Osteocyte (in vitro differentiated cells): Measurements from ENCODE around the gene DNAI1. TPM values are rescaled to one million over a fixed set of nuclear protein-coding genes. Genes with fewer than 3 reads are reported as not detected.

Source experiments
- DNase-seq: peaks from one replicate; pipeline ENCODE4 v3.0.0; 2021; ENCODE audit warnings: mixed read lengths; ENCODE audit not compliant: unreplicated experiment; ENCODE audit errors: extremely low spot score
- H3K27ac Mint-ChIP-seq: one replicate; pipeline ENCODE4 v1.8.0; 2021; ENCODE audit warnings: mild to moderate bottlenecking, mixed read lengths; ENCODE audit not compliant: unreplicated experiment
- H3K27me3 Mint-ChIP-seq: one replicate; pipeline ENCODE4 v1.8.0; 2021; ENCODE audit warnings: mixed read lengths; ENCODE audit not compliant: unreplicated experiment
- H3K36me3 Mint-ChIP-seq: one replicate; pipeline ENCODE4 v1.8.0; 2021; ENCODE audit warnings: mixed read lengths; ENCODE audit not compliant: unreplicated experiment
- H3K4me1 Mint-ChIP-seq: one replicate; pipeline ENCODE4 v1.8.0; 2021; ENCODE audit warnings: mixed read lengths; ENCODE audit not compliant: unreplicated experiment
- H3K4me3 Mint-ChIP-seq: one replicate; pipeline ENCODE4 v1.8.0; 2021; ENCODE audit warnings: mild to moderate bottlenecking, moderate library complexity, mixed read lengths; ENCODE audit not compliant: unreplicated experiment
- H3K9me3 Mint-ChIP-seq: one replicate; pipeline ENCODE4 v1.8.0; 2021; ENCODE audit warnings: mixed read lengths; ENCODE audit not compliant: unreplicated experiment
- total RNA-seq: library from RNA; stranded (reverse); gene quantifications from 2 replicates; pipeline ENCODE4 v1.2.1, GENCODE V29; 2021
- TF ChIP-seq, protein P1 (sequence below): fragments of 200-600 bp; sonication (generic); IDR thresholded peaks from 2 replicates; pipeline ENCODE4 v1.5.0; 2021; ENCODE audit warnings: antibody characterized with exemption, mild to moderate bottlenecking, moderate library complexity

The DNAI1 gene
- total RNA-seq, 1 donor from 2014 or later, result not detected

DNA sequence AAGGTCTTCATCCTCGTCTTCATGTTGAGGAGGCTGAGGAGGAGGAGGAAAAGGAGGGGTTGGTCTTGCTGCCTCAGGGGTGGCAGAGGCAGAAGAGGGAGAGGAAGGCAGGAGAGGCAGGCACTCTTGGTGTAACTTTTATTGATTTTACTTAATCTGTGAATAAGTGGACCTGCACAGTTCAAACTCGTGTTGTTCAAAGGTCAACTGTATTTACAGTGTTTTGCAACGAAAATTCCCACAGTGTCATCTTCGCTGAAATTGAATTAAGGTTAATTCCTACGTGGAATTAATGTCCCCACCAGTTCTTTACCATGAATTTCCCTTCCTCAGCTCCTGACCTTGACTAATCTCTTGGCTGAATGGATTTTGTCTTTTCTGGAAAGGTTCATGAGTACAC lies 85.4 kb downstream of the DNAI1 start:
- no peaks in the 10 kb centered on the region for H3K4me1 Mint-ChIP-seq
- no peaks in the 10 kb centered on the region for H3K36me3 Mint-ChIP-seq
- H3K4me3 Mint-ChIP-seq, result no peak overlapping the region

DNA sequence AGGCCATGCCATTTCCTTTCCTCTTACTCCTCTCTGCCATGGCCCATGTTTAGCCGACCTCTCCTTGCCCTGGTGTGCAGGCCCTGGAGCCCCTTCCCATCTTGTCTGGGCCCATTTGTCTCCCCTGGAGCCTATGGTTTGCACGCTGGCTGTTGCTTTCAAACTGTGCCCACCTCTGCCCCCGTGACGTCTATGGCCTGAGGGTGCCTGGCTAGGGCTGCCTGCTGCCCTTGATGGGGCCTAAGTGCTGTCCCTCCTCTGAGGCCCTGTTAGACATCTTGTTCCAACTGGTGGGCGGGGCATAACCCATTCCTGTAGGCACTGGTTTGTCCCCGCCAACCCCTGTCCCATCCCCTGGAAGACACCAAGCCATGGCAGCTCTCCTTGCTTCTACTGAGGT lies 86.9 kb downstream of the DNAI1 start:
- Mint-ChIP-seq H3K4me3 (no peak overlapping the region), H3K27ac (no peak overlapping the region), H3K36me3 (no peaks in the 10 kb centered on the region), H3K4me1 (no peaks in the 10 kb centered on the region), H3K9me3 (no peaks in the 10 kb centered on the region), H3K27me3 (peaks cover 45% of the 10 kb centered on the region)
- TF ChIP-seq, protein P1, sequence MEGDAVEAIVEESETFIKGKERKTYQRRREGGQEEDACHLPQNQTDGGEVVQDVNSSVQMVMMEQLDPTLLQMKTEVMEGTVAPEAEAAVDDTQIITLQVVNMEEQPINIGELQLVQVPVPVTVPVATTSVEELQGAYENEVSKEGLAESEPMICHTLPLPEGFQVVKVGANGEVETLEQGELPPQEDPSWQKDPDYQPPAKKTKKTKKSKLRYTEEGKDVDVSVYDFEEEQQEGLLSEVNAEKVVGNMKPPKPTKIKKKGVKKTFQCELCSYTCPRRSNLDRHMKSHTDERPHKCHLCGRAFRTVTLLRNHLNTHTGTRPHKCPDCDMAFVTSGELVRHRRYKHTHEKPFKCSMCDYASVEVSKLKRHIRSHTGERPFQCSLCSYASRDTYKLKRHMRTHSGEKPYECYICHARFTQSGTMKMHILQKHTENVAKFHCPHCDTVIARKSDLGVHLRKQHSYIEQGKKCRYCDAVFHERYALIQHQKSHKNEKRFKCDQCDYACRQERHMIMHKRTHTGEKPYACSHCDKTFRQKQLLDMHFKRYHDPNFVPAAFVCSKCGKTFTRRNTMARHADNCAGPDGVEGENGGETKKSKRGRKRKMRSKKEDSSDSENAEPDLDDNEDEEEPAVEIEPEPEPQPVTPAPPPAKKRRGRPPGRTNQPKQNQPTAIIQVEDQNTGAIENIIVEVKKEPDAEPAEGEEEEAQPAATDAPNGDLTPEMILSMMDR, result no peak
- DNase-seq, result no peak

More for the DNA sequence above, 85.4 kb downstream of the DNAI1 start:
- peaks cover 48% of the 10 kb centered on the region for H3K27me3 Mint-ChIP-seq
- no peaks in the 10 kb centered on the region for H3K9me3 Mint-ChIP-seq
- no peak for DNase-seq
- H3K27ac Mint-ChIP-seq, result no peak overlapping the region
- TF ChIP-seq, protein P1, result no peak

DNA sequence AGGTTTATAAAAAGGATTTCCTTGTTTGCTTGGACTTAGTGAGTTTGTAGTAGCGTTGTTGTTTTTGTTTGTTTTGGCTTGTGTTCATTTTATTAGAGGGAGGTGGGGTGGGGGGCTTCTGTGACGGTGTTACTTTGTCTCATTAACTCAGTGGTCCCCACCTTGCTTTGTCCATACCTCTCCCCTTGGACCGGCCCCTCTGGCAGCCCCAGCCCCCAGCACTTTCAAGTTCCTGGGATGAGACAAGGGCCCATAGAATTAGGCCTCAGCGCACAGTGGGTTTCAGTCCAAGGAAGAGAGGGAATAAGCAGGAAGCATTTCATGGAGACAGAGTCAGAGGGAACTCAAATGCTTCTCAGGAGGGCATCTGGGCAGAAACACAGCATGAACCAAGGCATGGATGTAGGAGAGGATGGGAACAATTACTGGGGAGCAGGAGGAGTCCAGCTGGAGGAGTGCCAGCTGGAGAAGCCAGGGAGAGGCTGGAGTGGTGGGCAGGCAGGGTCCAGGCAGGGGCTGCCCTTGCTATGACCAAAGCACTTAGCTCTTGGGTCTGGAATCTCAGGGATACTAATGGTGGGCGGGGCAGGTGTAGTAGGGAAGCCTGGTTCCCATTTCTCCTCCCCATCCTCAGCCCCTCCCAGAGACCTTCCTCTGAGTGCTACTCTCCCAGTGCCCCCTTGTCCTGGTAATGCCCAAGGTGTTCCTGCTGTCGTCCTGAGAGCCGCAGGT lies 87.7 kb downstream of the DNAI1 start:
- Mint-ChIP-seq H3K27ac (no peak overlapping the region), H3K4me1 (no peaks in the 10 kb centered on the region), H3K9me3 (no peaks in the 10 kb centered on the region), H3K27me3 (peaks cover 40% of the 10 kb centered on the region), H3K36me3 (no peaks in the 10 kb centered on the region), H3K4me3 (no peak overlapping the region)
- TF ChIP-seq, protein P1, result no peak
- DNase-seq, result no peak

DNA sequence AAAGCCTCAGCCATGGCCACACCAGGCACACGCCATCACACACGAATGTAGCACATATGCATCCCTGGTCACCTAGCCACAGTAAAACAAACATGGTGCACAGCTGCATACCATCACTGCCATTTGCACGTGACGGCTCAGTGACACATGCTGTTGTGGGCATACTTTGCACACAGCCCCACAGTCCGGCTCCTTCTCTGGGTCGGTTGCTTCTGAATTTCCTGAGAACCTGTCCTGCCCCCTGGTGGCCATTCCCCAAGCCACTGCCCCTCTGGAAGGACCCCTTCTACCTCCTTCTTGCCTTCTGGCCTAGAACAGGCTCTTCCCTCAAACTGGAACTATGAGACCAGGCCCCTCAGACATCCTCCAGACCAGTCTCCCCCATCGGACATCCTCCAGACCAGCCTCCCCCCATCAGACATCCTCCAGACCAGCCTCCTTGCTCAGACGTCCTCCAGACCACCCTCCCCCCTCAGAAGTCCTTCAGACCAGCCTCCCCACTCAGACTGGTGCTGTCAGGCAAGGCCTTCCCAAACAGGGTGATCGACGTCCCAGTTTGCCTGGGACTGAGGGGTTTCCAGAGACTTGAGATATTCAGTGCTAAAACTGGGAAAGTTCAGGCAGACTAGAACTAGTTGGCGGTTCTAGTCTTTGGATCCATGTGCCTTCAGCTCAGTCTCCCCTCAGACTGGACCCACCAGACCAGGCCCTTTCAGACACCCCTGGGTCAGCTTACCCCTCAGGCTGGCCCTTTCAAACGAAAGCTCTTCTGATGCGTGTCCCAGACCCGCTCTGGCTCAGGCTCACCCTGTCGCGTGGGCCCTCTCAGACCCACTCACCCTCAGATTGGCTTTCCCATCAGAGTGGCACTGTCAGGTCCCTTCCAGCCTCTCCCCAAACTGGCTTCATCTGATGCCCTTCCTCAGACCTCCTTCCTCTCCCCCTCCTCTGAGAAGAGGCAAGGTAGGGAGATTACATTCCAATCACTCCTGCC lies 88.5 kb downstream of the DNAI1 start:
- Mint-ChIP-seq H3K27me3 (peaks cover 35% of the 10 kb centered on the region), H3K27ac (no peak overlapping the region), H3K9me3 (no peaks in the 10 kb centered on the region), H3K36me3 (no peaks in the 10 kb centered on the region), H3K4me3 (no peak overlapping the region), H3K4me1 (no peaks in the 10 kb centered on the region)
- DNase-seq, result no peak
- TF ChIP-seq, protein P1, result peak; percentile 73
